HepG2 (cell line): ENCODE measurements around the gene EVC. TPM values are rescaled to one million over a fixed set of nuclear protein-coding genes. Genes with fewer than 3 reads are reported as not detected.

Source experiments
- ADNP ChIP-seq: sonication (generic); formaldehyde crosslinking; IDR thresholded peaks from 2 replicates; pipeline ENCODE4 v1.4.0; 2020; ENCODE audit warnings: missing genetic modification reagents
- AGO1 ChIP-seq: fragments of 200-400 bp; formaldehyde crosslinking; IDR thresholded peaks from 2 replicates; pipeline ENCODE4 v1.6.1; 2017; ENCODE audit warnings: mild to moderate bottlenecking, low read depth, low read length, moderate library complexity; ENCODE audit not compliant: poor library complexity, severe bottlenecking
- CENPT ChIP-seq: sonication (generic); formaldehyde crosslinking; IDR thresholded peaks from 2 replicates; pipeline ENCODE4 v1.8.0; 2022; ENCODE audit warnings: low read depth, mild to moderate bottlenecking, moderate library complexity, missing genetic modification reagents
- GATAD2A ChIP-seq: IDR thresholded peaks from 2 replicates; pipeline ENCODE4 v1.6.1; 2016
- HNRNPL ChIP-seq: fragments of 200-400 bp; formaldehyde crosslinking; IDR thresholded peaks from 2 replicates; pipeline ENCODE4 v1.6.1; 2017; ENCODE audit warnings: mild to moderate bottlenecking, low read depth, low read length
- MBNL3 ChIP-seq: fragments of 250-450 bp; sonication (Bioruptor Pico); conservative IDR thresholded peaks from 2 replicates; pipeline ENCODE4 v1.8.0; 2022; ENCODE audit warnings: mild to moderate bottlenecking, inconsistent platforms
- MTA3 ChIP-seq: sonication (generic); formaldehyde crosslinking; IDR thresholded peaks from 2 replicates; pipeline ENCODE4 v1.4.0; 2020; ENCODE audit warnings: missing genetic modification reagents
- NFRKB ChIP-seq: fragments of 450-650 bp; IDR thresholded peaks from 2 replicates; pipeline ENCODE4 v1.6.1; 2017
- SAP130 ChIP-seq: IDR thresholded peaks from 2 replicates; pipeline ENCODE4 v1.6.1; 2016; ENCODE audit warnings: low read depth
- SNAI1 ChIP-seq: sonication (generic); formaldehyde crosslinking; IDR thresholded peaks from 2 replicates; pipeline ENCODE4 v1.5.0; 2020; ENCODE audit warnings: mild to moderate bottlenecking, missing genetic modification reagents, borderline replicate concordance
- STAT6 ChIP-seq: sonication (generic); formaldehyde crosslinking; IDR thresholded peaks from 2 replicates; pipeline ENCODE4 v1.4.0; 2020; ENCODE audit warnings: missing genetic modification reagents, mild to moderate bottlenecking, borderline replicate concordance
- SYNCRIP ChIP-seq: fragments of 200-400 bp; formaldehyde crosslinking; IDR thresholded peaks from 2 replicates; pipeline ENCODE4 v1.6.1; 2018; ENCODE audit warnings: mild to moderate bottlenecking, low read depth, low read length; ENCODE audit not compliant: insufficient read depth
- ZBTB3 ChIP-seq: sonication (generic); formaldehyde crosslinking; IDR thresholded peaks from 2 replicates; pipeline ENCODE4 v1.4.0; 2020; ENCODE audit warnings: low read depth, mild to moderate bottlenecking, moderate library complexity, missing genetic modification reagents, borderline replicate concordance
- ZMYM3 ChIP-seq: sonication (generic); formaldehyde crosslinking; IDR thresholded peaks from 2 replicates; pipeline ENCODE4 v1.5.1; 2020; ENCODE audit warnings: mild to moderate bottlenecking, missing genetic modification reagents
- ZNF556 ChIP-seq: sonication (generic); formaldehyde crosslinking; IDR thresholded peaks from 2 replicates; pipeline ENCODE4 v1.4.0; 2020; ENCODE audit warnings: mild to moderate bottlenecking, missing genetic modification reagents, borderline replicate concordance
- ZNF674 ChIP-seq: sonication (generic); formaldehyde crosslinking; IDR thresholded peaks from 2 replicates; pipeline ENCODE4 v1.5.0; 2020; ENCODE audit warnings: low read depth, mild to moderate bottlenecking, missing genetic modification reagents
- ZNF678 ChIP-seq: sonication (generic); formaldehyde crosslinking; IDR thresholded peaks from 2 replicates; pipeline ENCODE4 v1.4.0; 2020; ENCODE audit warnings: mild to moderate bottlenecking, missing genetic modification reagents
- polyA plus RNA-seq, 8 experiments: library from polyadenylated mRNA; depleted of rRNA in 3 of 8; stranded (reverse) in 7 of 8; unstranded in 1 of 8; fragments of >200 nt; fragmentation: Illumina TruSeq in 4 of 8; extraction: Trizol in 4 of 8; gene quantifications; 2 replicates each; pipeline versions ENCODE4 v1.2.1 to v1.2.3, GENCODE V29; 2011 to 2016; ENCODE audit warnings: low read depth in 4 of 8, missing spikeins in 1 of 8, mixed read lengths in 1 of 8; ENCODE audit not compliant: insufficient read depth in 1 of 8
- total RNA-seq, 5 experiments: library from RNA; depleted of rRNA; stranded (reverse); fragments of >200 nt; fragmentation: Illumina TruSeq; extraction: Trizol; gene quantifications; 2 replicates each; pipeline ENCODE4 v1.2.3, GENCODE V29; 2016; ENCODE audit warnings: low read depth in 1 of 5
- TF ChIP-seq, protein P1 (sequence below): sonication (generic); formaldehyde crosslinking; IDR thresholded peaks from 2 replicates; pipeline ENCODE4 v1.5.0; 2020; ENCODE audit warnings: mild to moderate bottlenecking, missing genetic modification reagents
- TF ChIP-seq, protein P2 (sequence below): fragments of 450-650 bp; IDR thresholded peaks from 2 replicates; pipeline ENCODE4 v1.6.1; 2017; ENCODE audit warnings: mild to moderate bottlenecking
- TF ChIP-seq, protein P3 (sequence below): sonication (generic); formaldehyde crosslinking; IDR thresholded peaks from 2 replicates; pipeline ENCODE4 v1.8.0; 2022; ENCODE audit warnings: mild to moderate bottlenecking, missing genetic modification reagents, moderate library complexity

The EVC gene
- total and polyA plus RNA-seq, 2 of the 13 experiments (the other 11 are each of a cell fraction or from before 2014, with no cell fraction given), result 3.1 to 4.9 TPM

DNA sequence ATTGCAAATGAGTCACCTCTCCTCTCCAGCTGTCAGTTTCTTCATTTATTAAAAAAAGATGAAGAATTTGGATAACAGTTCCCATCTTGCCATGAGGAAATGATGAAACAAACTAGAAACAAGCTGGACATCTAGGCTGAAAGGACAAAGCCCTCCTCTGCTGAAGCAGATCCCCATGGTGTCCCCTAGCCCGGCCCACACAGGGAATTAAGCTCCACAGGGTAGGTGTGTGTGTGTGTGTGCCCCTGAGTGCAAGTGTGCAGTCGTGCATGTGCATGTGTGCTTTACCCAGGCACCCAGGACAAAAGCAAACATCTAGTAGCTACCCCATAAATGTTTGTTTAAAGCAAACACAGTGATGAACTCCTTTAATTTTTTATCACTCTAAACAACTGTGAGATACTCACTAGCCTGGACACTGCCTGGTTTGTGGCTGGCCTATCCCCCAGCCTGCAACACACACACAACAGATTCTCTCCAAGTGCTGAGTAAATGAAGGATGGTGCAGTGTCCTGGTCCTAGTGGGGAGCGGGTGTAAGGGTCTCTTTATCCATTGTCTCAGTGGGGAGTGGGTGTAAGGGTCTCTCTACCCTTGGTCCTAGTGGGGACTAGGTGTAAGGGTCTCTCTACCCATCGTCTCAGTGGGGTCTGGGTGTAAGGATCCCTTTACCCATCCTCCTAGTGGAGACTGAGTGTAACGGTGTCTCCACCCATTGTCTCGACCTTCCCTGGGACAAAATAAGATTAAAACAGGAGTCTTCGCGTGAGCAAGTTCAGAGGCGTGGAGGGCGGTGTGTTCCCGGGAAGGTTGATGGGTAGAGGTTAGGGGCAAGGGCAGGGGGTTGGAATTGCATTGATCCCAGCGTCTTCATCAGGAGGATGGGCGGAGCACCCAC, 688 bp upstream of the EVC start (continued):
- TF ChIP-seq SNAI1 (CRISPR knock-in tag) (no peak), ZMYM3 (CRISPR knock-in tag) (0 out of 2 replicates have a peak, but pooled peaks have one; percentile 14), HNRNPL (no peak), SYNCRIP (no peak), AGO1 (no peak), SAP130 (CRISPR knock-in tag) (no peak), MBNL3 (CRISPR knock-in tag) (no peak), NFRKB (no peak), ZNF674 (CRISPR knock-in tag) (no peak), ZBTB3 (no peak), MTA3 (no peak), STAT6 (no peak), ZNF556 (no peak), GATAD2A (CRISPR knock-in tag) (no peak), ZNF678 (CRISPR knock-in tag) (no peak), CENPT (CRISPR knock-in tag) (no peak), ADNP (CRISPR knock-in tag) (no peak)
- TF ChIP-seq, protein P1, sequence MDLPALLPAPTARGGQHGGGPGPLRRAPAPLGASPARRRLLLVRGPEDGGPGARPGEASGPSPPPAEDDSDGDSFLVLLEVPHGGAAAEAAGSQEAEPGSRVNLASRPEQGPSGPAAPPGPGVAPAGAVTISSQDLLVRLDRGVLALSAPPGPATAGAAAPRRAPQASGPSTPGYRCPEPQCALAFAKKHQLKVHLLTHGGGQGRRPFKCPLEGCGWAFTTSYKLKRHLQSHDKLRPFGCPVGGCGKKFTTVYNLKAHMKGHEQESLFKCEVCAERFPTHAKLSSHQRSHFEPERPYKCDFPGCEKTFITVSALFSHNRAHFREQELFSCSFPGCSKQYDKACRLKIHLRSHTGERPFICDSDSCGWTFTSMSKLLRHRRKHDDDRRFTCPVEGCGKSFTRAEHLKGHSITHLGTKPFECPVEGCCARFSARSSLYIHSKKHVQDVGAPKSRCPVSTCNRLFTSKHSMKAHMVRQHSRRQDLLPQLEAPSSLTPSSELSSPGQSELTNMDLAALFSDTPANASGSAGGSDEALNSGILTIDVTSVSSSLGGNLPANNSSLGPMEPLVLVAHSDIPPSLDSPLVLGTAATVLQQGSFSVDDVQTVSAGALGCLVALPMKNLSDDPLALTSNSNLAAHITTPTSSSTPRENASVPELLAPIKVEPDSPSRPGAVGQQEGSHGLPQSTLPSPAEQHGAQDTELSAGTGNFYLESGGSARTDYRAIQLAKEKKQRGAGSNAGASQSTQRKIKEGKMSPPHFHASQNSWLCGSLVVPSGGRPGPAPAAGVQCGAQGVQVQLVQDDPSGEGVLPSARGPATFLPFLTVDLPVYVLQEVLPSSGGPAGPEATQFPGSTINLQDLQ, result 0 out of 2 replicates have a peak, but pooled peaks have one; percentile 62
- TF ChIP-seq, protein P2, sequence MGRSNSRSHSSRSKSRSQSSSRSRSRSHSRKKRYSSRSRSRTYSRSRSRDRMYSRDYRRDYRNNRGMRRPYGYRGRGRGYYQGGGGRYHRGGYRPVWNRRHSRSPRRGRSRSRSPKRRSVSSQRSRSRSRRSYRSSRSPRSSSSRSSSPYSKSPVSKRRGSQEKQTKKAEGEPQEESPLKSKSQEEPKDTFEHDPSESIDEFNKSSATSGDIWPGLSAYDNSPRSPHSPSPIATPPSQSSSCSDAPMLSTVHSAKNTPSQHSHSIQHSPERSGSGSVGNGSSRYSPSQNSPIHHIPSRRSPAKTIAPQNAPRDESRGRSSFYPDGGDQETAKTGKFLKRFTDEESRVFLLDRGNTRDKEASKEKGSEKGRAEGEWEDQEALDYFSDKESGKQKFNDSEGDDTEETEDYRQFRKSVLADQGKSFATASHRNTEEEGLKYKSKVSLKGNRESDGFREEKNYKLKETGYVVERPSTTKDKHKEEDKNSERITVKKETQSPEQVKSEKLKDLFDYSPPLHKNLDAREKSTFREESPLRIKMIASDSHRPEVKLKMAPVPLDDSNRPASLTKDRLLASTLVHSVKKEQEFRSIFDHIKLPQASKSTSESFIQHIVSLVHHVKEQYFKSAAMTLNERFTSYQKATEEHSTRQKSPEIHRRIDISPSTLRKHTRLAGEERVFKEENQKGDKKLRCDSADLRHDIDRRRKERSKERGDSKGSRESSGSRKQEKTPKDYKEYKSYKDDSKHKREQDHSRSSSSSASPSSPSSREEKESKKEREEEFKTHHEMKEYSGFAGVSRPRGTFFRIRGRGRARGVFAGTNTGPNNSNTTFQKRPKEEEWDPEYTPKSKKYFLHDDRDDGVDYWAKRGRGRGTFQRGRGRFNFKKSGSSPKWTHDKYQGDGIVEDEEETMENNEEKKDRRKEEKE, result no peak
- TF ChIP-seq, protein P3, sequence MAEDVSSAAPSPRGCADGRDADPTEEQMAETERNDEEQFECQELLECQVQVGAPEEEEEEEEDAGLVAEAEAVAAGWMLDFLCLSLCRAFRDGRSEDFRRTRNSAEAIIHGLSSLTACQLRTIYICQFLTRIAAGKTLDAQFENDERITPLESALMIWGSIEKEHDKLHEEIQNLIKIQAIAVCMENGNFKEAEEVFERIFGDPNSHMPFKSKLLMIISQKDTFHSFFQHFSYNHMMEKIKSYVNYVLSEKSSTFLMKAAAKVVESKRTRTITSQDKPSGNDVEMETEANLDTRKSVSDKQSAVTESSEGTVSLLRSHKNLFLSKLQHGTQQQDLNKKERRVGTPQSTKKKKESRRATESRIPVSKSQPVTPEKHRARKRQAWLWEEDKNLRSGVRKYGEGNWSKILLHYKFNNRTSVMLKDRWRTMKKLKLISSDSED (CRISPR knock-in tag), result no peak
